HG03575 (cell line): ENCODE data around the gene EIF4ENIF1.
"Not testable (repeated sequence)": the region's sequence is repeated elsewhere in the genome, so short reads cannot be mapped to it uniquely, and the experiment has no call there.

Source experiments
- ATAC-seq: cut with Tn5 transposase; IDR thresholded peaks from one replicate; pipeline ENCODE4 v1.9.1; 2021; ENCODE audit not compliant: unreplicated experiment, insufficient number of reproducible peaks, low FRiP score; ENCODE audit errors: extremely low read depth

Gene EIF4ENIF1

DNA sequence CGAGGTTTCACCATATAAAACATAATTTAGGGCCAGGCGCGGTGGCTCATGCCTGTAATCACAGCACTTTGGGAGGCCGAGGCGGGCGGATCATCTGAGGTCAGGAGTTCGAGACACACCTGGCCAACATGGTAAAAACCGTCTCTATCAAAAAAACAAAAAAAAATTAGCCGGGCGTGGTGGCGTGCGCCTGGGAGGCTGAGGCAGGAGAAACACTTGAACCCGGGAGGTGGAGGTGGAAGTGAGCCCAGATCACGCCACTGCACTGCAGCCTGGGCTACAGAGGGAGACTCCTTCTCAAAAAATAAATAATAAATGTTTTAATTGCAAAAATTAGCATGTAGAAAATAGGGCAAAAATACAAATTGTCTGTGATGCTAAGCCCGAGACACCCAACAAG is 5.7 kb upstream of the EIF4ENIF1 start:
- ATAC-seq: no peak

DNA sequence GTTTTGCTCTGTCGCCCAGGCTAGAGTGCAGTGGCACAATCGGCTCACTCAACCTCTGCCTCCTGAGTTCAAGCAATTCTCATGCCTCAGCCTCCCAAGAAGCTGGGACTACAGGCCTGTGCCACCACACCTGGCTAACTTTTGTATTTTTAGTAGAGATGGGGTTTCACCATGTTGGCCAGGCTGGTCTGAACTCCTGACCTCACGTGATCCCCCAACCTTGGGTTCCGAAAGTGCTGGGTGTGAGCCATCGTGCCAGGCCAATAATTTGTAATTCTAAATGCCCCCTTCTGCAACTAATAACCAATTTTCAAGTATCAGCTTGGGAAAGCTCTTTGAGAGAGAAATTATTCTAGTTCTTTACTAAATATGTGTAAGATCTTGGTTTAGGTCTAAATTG is 3.7 kb upstream of the EIF4ENIF1 start:
- ATAC-seq: not testable (repeated sequence)

DNA sequence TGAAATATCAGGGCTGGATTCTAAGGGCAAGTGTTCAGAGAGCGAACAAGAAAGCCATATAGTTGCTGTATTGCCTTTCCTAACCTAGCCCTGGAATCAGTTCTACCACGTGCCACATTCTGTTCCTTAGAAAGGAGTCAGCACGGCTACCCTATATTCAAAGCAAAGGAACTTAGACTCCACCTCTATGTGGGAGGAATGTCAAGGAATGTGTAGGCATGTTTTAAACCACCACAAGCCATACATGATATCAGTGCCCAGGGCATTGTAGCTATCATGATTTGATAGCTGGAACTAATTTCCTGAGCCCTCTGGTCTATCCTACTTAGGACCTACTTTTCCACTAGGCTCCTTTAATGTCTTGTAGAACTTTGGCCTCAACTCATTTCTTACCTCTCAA is 2.5 kb upstream of the EIF4ENIF1 start:
- no peak for ATAC-seq

DNA sequence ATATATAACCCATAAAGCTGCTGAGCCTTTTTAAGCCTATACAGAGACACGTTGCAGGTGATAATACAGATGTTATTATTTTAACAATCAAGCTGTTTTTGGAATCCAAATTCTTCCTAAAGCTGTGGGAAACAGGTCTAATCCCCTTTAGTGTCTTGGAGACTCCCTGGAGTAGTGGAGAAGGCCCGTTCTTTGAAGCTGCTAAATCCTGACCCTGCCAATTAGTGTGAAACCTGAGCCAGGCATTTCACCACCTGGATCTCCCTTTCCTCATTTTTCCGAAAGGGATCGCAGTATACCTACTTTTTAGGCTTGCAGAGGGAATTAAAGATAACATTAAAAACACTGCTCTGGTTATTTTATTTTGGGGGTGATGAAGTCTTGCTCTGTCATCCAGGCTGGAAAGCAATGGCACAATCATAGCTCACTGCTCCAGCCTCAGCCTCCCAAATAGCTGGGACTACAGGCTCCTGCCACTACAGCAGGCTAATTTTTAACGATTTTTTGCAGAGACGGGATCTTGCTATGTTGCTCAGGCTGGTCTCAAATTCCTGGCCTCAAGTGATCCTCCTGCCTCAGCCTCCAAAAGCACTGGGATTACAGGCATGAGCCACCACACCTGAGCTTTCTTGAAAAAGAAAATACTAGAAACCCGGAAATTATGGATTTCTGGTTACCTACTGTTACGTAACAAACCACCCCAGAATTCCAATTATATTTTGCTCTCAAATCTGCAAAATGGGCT is 1.7 kb upstream of the EIF4ENIF1 start:
- no peak for ATAC-seq

DNA sequence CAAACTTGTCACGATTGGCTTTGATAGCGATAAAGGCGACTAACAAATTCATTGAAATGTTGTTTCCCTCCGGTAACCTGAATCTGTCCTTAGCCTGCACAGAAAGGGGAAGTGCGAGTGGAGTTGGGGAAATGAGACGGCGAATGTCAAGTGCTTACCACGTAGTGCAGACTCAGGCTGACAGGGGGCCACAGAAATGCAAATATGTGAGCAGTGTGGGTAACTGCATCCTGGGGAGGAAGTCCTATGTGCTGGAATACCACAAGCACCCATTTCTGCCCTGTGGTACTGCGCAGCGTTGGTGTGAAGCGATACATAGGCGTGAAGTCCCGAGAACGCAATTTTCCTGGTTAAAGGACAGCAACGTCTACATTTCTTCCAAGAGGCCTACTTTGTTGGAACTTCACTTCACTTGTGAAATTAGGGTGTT is 869 bp upstream of the EIF4ENIF1 start:
- no peak for ATAC-seq

DNA sequence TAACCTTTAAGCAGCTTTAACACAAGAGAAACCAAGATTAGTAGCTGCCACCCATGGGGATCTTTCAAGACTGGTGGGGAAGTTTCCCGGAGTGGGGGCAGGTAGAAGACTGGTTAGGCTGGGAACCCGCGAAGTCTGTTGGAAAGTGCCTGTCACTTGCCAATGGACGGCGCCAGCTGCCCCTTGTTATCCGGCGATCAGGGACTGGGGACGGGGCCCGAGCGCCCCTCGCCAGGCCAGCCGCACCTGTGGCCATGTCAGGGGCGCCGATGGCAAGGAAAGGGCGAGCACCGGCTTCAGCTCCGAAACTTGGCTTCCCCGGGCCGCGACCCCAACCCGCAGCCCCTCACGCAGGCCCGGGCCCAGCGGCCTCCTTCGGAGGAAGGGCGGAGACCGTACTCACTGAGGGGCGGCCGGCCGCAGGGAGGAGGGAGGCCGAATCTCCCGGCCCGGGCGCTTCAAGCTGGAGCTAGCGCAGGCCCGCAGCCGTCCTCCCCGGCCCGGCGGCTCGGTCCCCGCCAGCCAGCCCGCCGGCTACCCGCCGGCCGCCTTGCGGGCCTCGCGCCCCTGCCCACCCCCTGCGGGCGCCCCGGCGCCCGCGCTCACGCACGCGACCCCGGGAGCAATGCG is 539 bp downstream of the EIF4ENIF1 start:
- ATAC-seq: no peak

DNA sequence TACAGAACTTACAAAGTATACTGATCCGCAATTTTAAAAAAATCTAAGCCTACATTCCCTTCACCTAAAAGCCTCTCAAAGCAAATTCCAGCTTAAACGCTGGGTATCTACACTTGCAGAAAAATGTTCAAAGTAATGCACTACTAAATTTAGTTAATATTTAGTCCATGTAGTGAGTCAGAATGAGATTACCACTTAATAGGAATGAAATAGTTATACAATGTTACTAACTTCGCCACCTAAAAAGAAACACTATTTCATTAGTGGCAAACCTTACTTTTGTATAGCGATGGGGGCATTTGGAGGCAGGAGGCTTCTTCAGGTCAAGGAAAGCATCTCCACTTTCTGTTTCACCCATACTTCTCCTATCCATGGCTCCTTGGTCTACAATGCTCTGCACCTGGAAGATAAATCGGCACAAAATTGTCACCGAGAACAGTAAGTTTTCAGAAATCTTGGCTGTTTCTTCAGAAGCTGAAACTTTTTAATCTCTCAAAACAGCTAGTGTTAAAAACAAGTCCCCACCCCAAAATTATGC is 1.2 kb downstream of the EIF4ENIF1 start:
- no peak for ATAC-seq

DNA sequence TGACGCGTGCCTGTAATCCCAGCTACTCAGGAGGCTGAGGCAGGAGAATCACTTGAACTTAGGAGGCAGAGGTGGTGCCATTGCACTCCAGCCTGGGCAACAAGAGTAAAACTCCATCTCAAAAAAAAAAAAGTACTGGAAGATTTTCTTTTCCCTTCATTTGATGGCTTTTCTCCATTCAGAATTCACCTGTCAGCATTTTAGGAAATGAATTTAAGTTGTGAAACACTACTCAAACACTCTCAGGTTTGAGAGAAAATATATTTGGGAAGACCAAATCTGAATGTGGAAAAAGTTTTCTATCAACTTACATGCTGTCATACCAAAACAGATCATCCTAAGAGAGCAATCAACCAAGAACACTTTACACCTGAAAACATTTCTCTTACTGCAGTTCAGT is 2.7 kb downstream of the EIF4ENIF1 start:
- ATAC-seq: no peak

DNA sequence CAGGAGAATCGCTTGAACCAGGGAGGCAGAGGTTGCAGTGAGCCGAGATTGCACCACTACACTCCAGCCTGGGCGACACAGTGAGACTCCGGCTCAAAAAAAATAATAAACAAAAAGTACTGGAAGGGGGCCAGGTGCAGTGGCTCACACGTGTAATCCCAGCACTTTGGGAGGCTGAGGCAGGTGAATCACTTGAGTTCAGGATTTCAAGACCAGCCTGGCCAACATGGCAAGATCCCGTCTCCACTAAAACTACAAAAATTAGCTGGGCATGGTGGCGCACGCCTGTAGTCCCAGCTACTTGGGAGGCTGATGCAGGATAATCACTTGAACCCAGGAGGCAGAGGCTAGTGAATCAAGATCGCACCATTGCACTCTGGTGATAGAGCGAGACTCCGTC is 3.3 kb downstream of the EIF4ENIF1 start:
- not testable (repeated sequence) for ATAC-seq

DNA sequence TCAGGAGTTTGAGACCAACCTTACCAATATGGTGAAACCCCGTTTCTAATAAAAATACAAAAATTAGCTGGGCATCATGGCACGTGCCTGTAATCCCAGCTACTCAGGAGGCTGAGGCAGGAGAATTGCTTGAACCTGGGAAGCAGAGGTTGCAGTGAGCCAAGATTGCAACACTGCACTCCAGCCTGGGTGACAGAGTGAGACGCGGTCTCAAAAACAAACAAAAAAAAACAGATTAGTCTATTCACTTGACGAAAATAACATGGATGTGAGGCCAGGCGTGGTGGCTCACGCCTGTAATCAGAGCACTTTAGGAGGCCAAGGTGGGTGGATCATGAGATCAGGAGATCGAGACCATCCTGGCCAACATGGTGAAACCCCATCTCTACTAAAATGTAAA is 7.2 kb downstream of the EIF4ENIF1 start:
- ATAC-seq: not testable (repeated sequence)

DNA sequence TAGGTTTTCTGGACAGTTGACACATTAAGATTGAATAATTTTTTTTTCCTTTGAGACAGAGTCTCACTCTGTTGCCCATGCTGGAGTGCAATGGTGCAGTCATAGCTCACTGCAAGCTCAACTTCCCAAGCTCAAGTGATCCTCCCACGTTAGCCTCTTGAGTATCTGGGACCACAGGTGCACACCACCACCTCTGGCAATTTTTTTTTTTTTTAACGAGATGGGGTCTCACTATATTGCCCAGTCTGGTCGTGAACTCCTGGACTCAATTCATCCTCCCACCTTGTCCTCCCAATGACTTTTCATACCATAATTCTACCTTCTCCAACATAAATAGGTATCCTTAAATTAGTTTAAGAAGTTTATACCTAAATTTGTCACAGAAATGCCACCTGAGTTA is 8.5 kb downstream of the EIF4ENIF1 start:
- no peak for ATAC-seq

DNA sequence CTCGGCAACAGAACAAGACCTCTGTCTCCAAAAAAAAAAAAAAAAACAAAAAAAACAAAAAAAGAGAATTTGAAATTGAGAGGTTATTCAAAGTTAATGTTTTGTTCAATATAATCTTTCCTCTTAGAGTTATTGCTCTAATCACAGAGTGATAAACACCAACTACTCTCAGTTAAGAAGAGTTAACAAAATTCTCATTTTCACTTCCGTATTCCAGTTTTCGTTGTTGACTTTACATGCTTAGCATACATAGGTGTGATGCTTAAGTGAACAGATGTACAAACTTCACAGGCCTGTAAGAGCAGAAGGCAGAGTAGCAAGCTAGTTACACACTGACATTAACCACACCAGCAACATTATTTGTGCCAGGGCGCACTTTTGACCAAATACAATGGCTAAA is 12.3 kb downstream of the EIF4ENIF1 start:
- no peak for ATAC-seq

DNA sequence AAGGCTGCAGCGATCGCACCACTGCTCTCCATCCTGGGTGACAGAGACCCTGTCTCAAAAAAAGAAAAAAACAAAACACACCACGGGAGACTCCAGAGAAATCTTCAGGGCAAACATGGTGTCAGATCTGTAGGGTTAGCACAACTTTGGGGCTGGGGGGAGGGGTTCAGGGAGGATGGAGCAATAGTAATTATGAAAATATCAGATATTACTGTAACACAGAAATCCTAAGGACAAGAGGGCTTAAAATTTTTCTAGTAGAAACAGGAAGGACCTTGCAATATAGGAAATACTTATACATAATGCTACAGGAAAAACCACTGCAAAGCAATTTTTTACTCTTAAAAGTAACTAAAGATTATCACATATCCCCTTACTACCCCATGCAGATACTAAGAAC is 13.8 kb downstream of the EIF4ENIF1 start:
- no peak for ATAC-seq

DNA sequence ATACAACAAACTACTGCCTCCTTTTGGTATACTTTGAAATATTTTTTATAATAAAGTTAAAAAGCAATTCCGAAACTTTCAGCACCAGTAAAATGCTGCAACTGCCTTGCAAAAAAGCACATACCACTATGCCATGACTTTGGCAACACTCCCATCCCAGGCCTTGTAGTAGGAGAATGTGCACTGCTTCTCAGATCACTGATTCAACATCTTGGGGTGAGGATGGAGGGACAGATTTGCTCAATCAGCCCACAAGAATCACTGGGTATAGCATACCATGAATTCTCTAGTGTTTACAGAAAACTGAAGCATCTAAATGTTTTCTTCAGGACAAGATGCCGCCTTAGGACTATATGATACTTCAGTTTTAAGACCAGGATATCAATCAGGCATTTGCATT is 14.9 kb downstream of the EIF4ENIF1 start:
- ATAC-seq: no peak

DNA sequence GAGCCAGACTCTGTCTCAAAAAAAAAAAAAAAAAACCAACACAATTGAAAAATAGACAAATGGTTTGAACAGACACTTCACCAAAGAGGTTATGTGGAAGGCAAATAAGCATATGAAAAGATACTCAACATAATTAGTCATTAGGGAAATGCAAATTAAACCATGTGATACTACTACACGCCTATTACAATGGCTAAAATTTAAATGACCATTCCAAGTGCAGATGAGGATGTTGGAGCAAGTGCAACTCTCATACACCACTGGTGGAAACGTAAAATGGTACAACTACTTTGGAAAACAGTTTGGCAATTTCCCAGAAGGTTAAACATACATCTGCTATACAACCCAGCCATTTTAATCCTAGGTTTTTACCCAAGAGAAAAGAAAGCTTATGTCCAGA is 24.3 kb downstream of the EIF4ENIF1 start:
- no peak for ATAC-seq

DNA sequence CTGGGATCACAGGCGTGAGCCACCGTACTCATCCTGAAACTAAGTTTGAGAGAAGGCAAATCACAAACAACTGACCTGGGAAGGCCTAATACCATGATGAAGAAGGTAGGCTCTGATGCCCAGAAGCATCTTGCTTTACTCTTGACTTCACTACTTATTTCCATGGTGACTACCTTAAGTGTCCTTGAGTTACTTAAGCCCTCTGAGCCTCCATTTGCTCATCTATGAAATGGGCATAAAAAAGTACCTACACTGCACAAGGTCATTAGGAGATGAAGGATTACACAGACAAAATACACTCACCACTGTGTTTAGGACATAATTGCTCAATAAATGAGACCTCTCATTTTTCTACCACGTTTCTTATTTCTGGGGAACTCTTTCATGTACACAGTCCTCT is 27.9 kb downstream of the EIF4ENIF1 start:
- no peak for ATAC-seq

DNA sequence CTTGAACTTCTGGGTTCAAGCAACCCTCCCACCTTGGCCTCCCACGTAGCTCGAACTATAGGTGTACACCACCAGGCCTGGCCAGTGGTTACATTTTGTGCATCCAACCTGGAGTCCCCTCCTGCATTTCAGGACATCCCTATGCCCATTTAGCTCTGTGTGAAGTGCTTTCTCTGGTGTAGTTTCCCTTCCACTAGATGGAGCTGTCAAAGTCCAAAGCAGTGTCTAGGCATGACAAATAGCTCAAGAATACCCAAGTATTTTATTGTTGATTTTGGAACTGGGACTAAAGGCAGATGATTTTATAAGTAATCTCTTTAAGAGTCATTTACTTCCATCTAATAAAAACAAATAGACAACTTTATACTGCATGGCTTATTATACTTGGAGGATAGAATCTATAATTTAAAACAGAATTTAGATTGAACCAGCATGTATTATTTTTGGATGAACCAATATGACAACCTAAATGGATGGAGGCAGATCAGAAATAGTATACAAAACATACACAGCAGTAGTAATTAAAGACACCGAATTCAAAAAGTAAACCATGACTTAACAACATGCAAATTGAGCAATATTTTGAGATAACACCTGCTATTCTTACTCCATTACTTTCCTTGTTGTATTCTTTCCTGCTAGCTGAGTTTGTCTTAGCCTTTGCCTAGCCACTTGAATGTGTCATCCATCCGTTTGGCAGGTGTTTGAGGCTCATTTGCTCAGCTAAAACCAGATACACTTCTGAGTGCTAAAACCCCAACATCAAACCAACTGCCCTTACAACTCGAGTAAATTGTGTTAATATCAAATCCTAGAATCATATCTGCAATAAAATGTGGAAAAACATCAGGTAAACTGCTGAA is 37.7 kb downstream of the EIF4ENIF1 start:
- no peak for ATAC-seq

DNA sequence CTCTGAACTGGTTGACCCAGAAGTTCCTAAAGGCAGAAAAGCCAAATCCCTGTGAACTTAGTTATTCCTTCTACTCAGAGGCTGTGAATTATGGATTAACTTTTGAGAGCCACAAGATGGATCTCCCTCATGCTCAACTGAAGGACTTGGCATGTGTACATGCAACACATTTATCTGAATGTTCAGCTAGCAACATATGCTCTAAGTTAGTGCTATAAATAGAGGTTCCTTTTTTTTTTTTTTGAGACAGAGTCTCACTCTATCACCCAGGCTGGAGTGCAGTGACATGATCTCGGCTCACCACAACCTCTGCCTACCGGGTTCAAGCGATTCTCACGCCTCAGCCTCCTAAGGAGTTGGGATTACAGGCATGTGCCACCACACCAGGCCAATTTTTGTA is 40.1 kb downstream of the EIF4ENIF1 start:
- ATAC-seq: no peak

DNA sequence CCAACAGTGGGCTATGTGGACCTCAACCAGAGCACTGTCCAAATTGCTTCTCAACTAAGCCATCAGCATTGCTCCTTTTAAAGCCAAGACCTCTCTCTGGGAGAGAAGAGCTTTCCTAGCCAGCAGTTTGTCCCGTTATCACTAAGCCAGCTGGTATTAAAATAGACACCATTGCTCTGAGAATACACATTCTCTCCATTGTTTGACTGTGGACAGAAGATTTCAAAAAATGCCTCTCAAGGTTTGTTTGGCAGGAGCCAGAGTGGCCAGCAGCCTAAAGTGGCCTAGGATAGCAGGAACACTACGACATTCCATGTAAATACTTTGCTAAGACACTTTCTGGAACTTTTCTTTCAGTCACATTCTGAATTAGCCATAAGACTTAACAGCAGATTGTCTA is 41.3 kb downstream of the EIF4ENIF1 start:
- ATAC-seq: no peak

DNA sequence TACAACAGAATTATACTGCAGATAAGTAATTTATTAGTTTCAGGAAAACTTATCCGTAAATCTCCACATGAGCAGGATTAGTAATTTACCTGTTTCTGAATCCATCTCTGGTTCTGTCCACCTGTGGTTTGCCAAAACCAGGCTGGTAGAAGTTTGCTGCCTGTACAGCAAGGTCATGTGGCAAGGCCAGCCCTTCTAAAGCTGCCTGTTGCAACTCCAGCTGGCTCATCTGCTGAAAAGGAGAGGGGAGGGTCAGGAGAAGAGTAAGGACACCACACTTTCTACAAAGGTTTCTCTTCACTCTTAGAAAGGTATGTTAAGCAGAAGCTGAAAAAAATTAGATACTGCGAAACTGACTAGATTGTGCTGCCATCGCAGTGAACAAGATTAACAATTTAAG is 42.3 kb downstream of the EIF4ENIF1 start:
- no peak for ATAC-seq
